Astrocyte (in vitro differentiated cells and primary cell): ENCODE measurements around the gene COA1. TPM values are rescaled to one million over a fixed set of nuclear protein-coding genes. Genes with fewer than 3 reads are reported as not detected.

Experiments used
- DNase-seq: peaks from one replicate; pipeline ENCODE4 v3.0.0-alpha.2; 2010; ENCODE audit warnings: low read depth
- FAIRE-seq: peaks from 2 replicates; lab custom pipeline; 2011; peaks lifted over from hg19 to GRCh38; lab: Jason Lieb, UNC
- H2AFZ ChIP-seq: 2 replicates; pipeline ENCODE4 v1.6.0; 2012; ENCODE audit warnings: low read depth, low read length, inconsistent platforms
- H3K27ac ChIP-seq: 2 replicates; pipeline ENCODE4 v1.5.1; 2011; ENCODE audit warnings: low read depth, low read length, inconsistent platforms
- H3K27me3 ChIP-seq: 2 replicates; pipeline ENCODE4 v1.6.0; 2011; ENCODE audit warnings: low read length, inconsistent platforms; ENCODE audit not compliant: insufficient read depth
- H3K36me3 ChIP-seq: 2 replicates; pipeline ENCODE4 v1.5.1; 2011; ENCODE audit warnings: low read length, inconsistent platforms; ENCODE audit not compliant: insufficient read depth
- H3K4me1 ChIP-seq: 2 replicates; pipeline ENCODE4 v1.5.1; 2011; ENCODE audit warnings: low read length, inconsistent platforms; ENCODE audit not compliant: insufficient read depth
- H3K4me2 ChIP-seq: 2 replicates; pipeline ENCODE4 v1.6.0; 2012; ENCODE audit warnings: low read length, inconsistent platforms
- H3K4me3 ChIP-seq: 2 replicates; pipeline ENCODE4 v1.5.1; 2011; ENCODE audit warnings: low read depth, mild to moderate bottlenecking, low read length, inconsistent platforms; ENCODE audit not compliant: insufficient read depth
- H3K79me2 ChIP-seq: 2 replicates; pipeline ENCODE4 v1.6.0; 2012; ENCODE audit warnings: mild to moderate bottlenecking, low read length, inconsistent platforms; ENCODE audit not compliant: insufficient read depth
- H3K9ac ChIP-seq: 2 replicates; pipeline ENCODE4 v1.6.0; 2012; ENCODE audit warnings: mild to moderate bottlenecking, low read length, inconsistent platforms
- H3K9me3 ChIP-seq: 2 replicates; pipeline ENCODE4 v1.5.1; 2012; ENCODE audit warnings: low read depth, mild to moderate bottlenecking, low read length, inconsistent platforms; ENCODE audit not compliant: insufficient read depth
- H4K20me1 ChIP-seq: 2 replicates; pipeline ENCODE4 v1.6.0; 2012; ENCODE audit warnings: low read length, inconsistent platforms; ENCODE audit not compliant: insufficient read depth
- H3K27ac Mint-ChIP-seq: one replicate; pipeline ENCODE4 v1.8.0; 2021; ENCODE audit warnings: mild to moderate bottlenecking, mixed read lengths; ENCODE audit not compliant: unreplicated experiment
- H3K27me3 Mint-ChIP-seq: one replicate; pipeline ENCODE4 v1.8.0; 2021; ENCODE audit warnings: low read depth, mixed read lengths; ENCODE audit not compliant: unreplicated experiment
- H3K36me3 Mint-ChIP-seq: one replicate; pipeline ENCODE4 v1.8.0; 2021; ENCODE audit warnings: low read depth, mixed read lengths; ENCODE audit not compliant: unreplicated experiment
- H3K4me1 Mint-ChIP-seq: one replicate; pipeline ENCODE4 v1.8.0; 2021; ENCODE audit warnings: low read depth, mixed read lengths; ENCODE audit not compliant: unreplicated experiment
- H3K4me3 Mint-ChIP-seq: one replicate; pipeline ENCODE4 v1.8.0; 2021; ENCODE audit warnings: mild to moderate bottlenecking, moderate library complexity, mixed read lengths; ENCODE audit not compliant: unreplicated experiment
- H3K9me3 Mint-ChIP-seq: one replicate; pipeline ENCODE4 v1.8.0; 2021; ENCODE audit warnings: mild to moderate bottlenecking, mixed read lengths; ENCODE audit not compliant: unreplicated experiment
- CTCF ChIP-seq: IDR thresholded peaks from 2 replicates; pipeline ENCODE4 v1.5.1; 2011; ENCODE audit warnings: low read depth, mild to moderate bottlenecking, inconsistent platforms, low read length, moderate library complexity; ENCODE audit not compliant: insufficient read depth
- EZH2 ChIP-seq: IDR thresholded peaks from 2 replicates; pipeline ENCODE4 v1.6.1; 2012; ENCODE audit warnings: mild to moderate bottlenecking, low read length, inconsistent platforms; ENCODE audit not compliant: insufficient read depth
- total RNA-seq: library from RNA; stranded (reverse); gene quantifications from 2 replicates; pipeline ENCODE4 v1.2.1, GENCODE V29; 2021

COA1 gene
- total RNA-seq, 1 donor from 2014 or later, result 47.0 TPM

- peak overlapping the region; percentile 86 for H3K9ac ChIP-seq
- H3K4me2 ChIP-seq, result peak overlapping the region; percentile 72
- H3K27ac ChIP-seq, result peak overlapping the region; percentile 99
Measured at GRCh38 chr7:43650457-43651052, 78.8 kb downstream of the COA1 start.

GRCh38 chr7:43649755-43650274 lies 79.5 kb downstream of the COA1 start:
- DNase-seq, result no peak
- no peak for FAIRE-seq
- Histone ChIP-seq H3K4me1 (peaks cover 67% of the 10 kb centered on the region), H3K9ac (peak overlapping the region; percentile 86), H3K4me2 (peak overlapping the region; percentile 72), H3K27me3 (no peaks in the 10 kb centered on the region), H3K9me3 (no peaks in the 10 kb centered on the region), H4K20me1 (no peaks in the 10 kb centered on the region), H3K36me3 (no peaks in the 10 kb centered on the region), H2AFZ (no peak overlapping the region), H3K4me3 (peak overlapping the region; percentile 19), H3K79me2 (peaks cover 33% of the 10 kb centered on the region), H3K27ac (peak overlapping the region; percentile 99)
- Mint-ChIP-seq H3K9me3 (no peaks in the 10 kb centered on the region), H3K4me3 (no peak overlapping the region), H3K27ac (peak overlapping the region; percentile 95), H3K36me3 (peaks cover 3% of the 10 kb centered on the region), H3K27me3 (no peaks in the 10 kb centered on the region), H3K4me1 (peaks cover 56% of the 10 kb centered on the region)
- no peak for TF ChIP-seq CTCF
- TF ChIP-seq EZH2, result no peak

More at GRCh38 chr7:43650457-43651052, 78.8 kb downstream of the COA1 start:
- Mint-ChIP-seq H3K4me3 (no peak overlapping the region), H3K27me3 (no peaks in the 10 kb centered on the region), H3K36me3 (peaks cover 3% of the 10 kb centered on the region), H3K4me1 (peaks cover 56% of the 10 kb centered on the region), H3K9me3 (no peaks in the 10 kb centered on the region), H3K27ac (peak overlapping the region; percentile 95)
- Histone ChIP-seq H3K79me2 (peaks cover 34% of the 10 kb centered on the region), H2AFZ (no peak overlapping the region), H4K20me1 (no peaks in the 10 kb centered on the region), H3K36me3 (no peaks in the 10 kb centered on the region), H3K4me3 (peak overlapping the region; percentile 19), H3K9me3 (no peaks in the 10 kb centered on the region), H3K27me3 (no peaks in the 10 kb centered on the region), H3K4me1 (peaks cover 65% of the 10 kb centered on the region)
- peak; percentile 82 for DNase-seq
- no peak for FAIRE-seq
- no peak for TF ChIP-seq CTCF
- no peak for TF ChIP-seq EZH2
